Jurkat, Clone E6-1 (cell line): ENCODE measurements around the gene OR10V1.
A peak's percentile ranks its signal among the peaks of the same experiment; 100 is the strongest.

ENCODE experiments used
- DNase-seq: peaks from one replicate; pipeline ENCODE4 v3.0.0-alpha.2; 2011; ENCODE audit warnings: low read depth, low spot score
- H3K4me3 ChIP-seq: 2 replicates; pipeline ENCODE4 v1.5.1; 2011; ENCODE audit warnings: mild to moderate bottlenecking, low read length, control low read depth, moderate library complexity

OR10V1 gene

DNA sequence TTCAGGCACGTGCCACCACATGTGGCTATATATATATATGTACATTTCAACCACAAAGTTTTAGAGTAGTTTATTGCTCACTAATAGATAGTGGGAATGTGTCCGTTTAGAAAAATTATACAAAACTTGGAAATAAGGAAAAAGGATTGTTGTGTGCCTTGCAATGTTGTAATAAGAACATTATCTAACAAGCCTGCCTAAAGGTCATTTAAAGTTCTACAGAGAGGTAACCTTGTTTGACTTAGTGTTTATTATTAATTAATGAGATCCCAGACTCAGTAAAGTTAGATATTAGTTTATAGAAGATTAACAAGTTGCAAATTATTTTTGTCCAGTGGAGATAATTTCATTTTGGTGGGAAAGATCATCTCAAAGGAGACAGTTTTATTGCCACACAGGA, 39.4 kb downstream of the OR10V1 start:
- H3K4me3 ChIP-seq: no peak overlapping the region
- no peak for DNase-seq

GRCh38 chr11:59673291-59673690, 40.4 kb downstream of the OR10V1 start:
- no peak for DNase-seq
- H3K4me3 ChIP-seq: no peak overlapping the region

DNA sequence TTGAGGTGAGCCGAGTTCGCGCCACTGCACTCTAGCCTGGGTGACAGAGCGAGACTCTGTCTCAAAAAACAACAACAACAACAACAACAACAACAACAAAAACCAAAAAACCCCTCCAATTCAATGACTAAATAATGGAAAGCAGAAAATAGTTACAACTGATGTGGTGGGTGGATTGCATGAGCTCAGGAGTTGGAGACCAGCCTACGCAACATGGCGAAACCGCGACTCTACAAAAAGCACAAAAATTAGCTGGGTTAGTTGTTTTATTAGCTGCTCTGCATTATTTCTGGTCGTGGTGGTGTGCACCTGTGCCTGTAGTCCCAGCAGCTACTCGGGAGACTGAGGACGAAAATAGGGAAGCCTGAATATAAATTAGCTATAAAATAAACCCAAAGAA, 42.2 kb downstream of the OR10V1 start:
- no peak for DNase-seq
- H3K4me3 ChIP-seq: no peak overlapping the region

- DNase-seq: no peak
- peak overlapping the region; percentile 86 for H3K4me3 ChIP-seq
These were observed 44.0 kb downstream of the OR10V1 start for GRCh38 chr11:59669611-59670009.

DNA sequence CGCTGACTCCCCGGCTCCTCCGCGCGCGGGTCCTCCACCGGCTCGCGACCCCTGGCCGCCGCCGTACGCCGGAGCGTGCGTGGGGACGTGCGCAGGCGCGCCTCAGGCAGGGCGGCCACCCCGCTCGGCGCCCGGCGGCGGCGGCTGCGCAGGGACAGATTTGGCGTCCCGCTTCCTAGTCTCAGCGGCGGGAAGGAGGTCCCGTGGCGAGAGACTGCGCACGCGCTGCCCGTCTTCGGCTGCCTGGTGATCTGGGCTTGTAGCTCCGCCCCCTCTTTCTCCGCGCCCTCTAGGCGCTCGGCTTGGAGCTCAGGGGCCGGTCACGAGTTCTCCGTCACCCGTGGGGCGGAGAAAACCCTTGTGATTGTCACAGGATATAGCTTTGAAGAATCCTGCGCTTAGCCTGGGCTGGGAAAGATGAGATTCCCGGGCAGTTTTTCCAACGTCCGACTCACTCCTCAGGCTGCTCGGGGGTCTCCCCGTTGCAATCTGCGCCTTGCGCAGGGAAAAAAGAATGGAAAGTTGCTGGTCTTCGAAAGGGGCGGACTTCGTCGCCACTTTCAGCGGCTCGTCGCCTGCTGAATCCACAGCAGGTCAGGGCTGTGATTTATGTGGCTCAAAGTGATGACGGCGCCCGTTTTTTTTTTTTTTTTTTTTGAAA, 44.6 kb downstream of the OR10V1 start, which contains the start of gene PATL1:
Gene PATL1 (minus strand): TSS at position 88 of the 661 bp plus-strand sequence. CDS start 142 bp downstream, outside the sequence.
- DNase-seq: peak; percentile 97
- peak within 1 kb of the TSS; percentile 86 for H3K4me3 ChIP-seq

GRCh38 chr11:59668188-59668949, 45.3 kb downstream of the OR10V1 start:
- DNase-seq: peak; percentile 21
- peak overlapping the region; percentile 84 for H3K4me3 ChIP-seq

DNA sequence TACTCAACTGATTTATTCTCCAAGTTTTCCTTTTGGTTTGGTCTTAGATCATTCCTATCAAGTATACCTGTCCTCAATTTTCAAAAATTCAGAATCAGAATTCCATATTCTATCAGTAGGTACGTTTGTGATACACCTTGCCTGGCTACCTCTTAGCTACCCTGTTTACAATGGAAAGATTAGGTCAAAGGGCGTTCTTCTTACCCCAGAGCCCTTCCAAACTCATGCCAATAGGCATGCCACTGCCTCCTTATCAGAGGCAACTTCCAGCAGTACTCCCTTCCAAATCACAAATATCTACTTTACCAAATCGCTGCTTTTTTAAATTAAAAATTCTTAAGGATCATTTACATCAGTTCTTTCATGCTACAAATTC, 45.8 kb downstream of the OR10V1 start:
- H3K4me3 ChIP-seq: peak overlapping the region; percentile 84
- DNase-seq: no peak

DNA sequence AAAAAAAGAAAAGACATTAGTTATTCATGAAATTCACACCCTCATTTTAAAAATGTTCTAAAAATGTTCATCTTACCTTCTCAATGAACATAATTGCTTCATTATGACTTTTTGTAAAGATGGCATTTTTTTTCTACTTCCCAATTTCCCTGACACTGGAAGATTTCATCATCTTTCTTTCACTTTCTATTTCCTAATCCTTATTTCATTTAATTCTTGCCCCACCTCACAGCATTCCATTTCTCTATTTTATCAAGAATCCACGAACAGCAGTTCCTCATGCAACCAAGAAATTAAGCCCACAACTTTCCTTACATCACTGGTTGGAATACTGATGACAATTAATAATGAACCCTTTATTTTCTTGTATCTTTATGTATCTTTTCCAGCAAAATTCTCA, 46.7 kb downstream of the OR10V1 start:
- DNase-seq: no peak
- no peak overlapping the region for H3K4me3 ChIP-seq
